ENCODE results near the gene ORM1. TPM values are rescaled to one million over a fixed set of nuclear protein-coding genes. Genes with fewer than 3 reads are reported as not detected.

ORM1 gene
- total RNA-seq, 1 donor from 2014 or later, result 1.6 TPM

- H3K4me1 ChIP-seq (ENCODE audit: control insufficient read depth in 3 of 3, insufficient read depth in 3 of 3, low read length in 3 of 3), result peaks cover 0 to 2% (median 0%) of the 10 kb centered on the region in 3 donors
- peak overlapping the region in 1 of 3 donors; percentile 16 for H3K9ac ChIP-seq (ENCODE audit: low read depth in 1 of 3, low read length in 3 of 3)
- no peak overlapping the region for H3K4me3 ChIP-seq (ENCODE audit: low read length in 3 of 3)
- H3K27ac ChIP-seq (ENCODE audit: low read depth, low read length), result no peak overlapping the region
- peaks cover 12 to 46% (median 13%) of the 10 kb centered on the region in 3 donors for H3K36me3 ChIP-seq (ENCODE audit: control insufficient read depth in 3 of 3, insufficient read depth in 3 of 3, low read length in 3 of 3)
- no peaks in the 10 kb centered on the region for H3K27me3 ChIP-seq (ENCODE audit: control insufficient read depth in 3 of 3, insufficient read depth in 3 of 3, low read length in 3 of 3)
- H3K9me3 ChIP-seq (ENCODE audit: control insufficient read depth in 3 of 3, low read length in 3 of 3), result no peaks in the 10 kb centered on the region
Observed at GRCh38 chr9:114348261-114348905, 25.5 kb downstream of the ORM1 start.

DNA sequence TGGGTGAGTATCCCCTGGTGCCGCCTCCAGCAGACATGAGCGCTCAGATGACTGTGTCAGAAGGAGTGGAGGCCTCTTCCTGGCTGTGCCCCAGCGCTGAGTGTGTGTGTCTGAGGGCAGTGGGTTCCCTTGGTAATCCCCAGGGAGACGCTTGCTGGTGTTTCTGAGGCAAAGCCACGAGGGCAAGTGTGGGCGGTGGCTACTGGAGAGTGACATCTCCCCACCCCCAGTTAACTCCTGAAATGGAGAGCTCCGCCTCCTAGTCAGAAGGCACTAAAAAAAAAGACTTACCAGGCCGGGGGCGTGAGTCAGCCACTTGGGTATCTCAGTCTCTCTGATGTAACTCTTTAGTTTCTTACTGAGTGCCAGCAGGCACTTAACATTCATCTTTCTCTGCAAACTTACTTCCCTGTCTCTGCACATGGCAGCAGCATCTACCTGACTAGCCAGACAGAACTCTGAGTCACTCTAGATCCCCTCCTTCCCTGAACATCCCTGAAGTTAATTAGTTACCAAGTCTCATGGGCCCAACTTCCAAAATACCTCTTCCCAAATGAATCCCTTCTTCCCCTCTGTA is 26.1 kb downstream of the ORM1 start:
- Histone ChIP-seq H3K27me3 (ENCODE audit: control insufficient read depth in 3 of 3, insufficient read depth in 3 of 3, low read length in 3 of 3) (no peaks in the 10 kb centered on the region), H3K4me3 (ENCODE audit: low read length in 3 of 3) (no peak overlapping the region), H3K4me1 (ENCODE audit: control insufficient read depth in 3 of 3, insufficient read depth in 3 of 3, low read length in 3 of 3) (peaks cover 0 to 2% (median 0%) of the 10 kb centered on the region in 3 donors), H3K27ac (ENCODE audit: low read depth, low read length) (no peak overlapping the region), H3K36me3 (ENCODE audit: control insufficient read depth in 3 of 3, insufficient read depth in 3 of 3, low read length in 3 of 3) (peaks cover 12 to 43% (median 13%) of the 10 kb centered on the region in 3 donors), H3K9me3 (ENCODE audit: control insufficient read depth in 3 of 3, low read length in 3 of 3) (no peaks in the 10 kb centered on the region), H3K9ac (ENCODE audit: low read depth in 1 of 3, low read length in 3 of 3) (no peak overlapping the region)

- peaks cover 12 to 34% (median 13%) of the 10 kb centered on the region in 3 donors for H3K36me3 ChIP-seq (ENCODE audit: control insufficient read depth in 3 of 3, insufficient read depth in 3 of 3, low read length in 3 of 3)
- peaks cover 0 to 2% (median 0%) of the 10 kb centered on the region in 3 donors for H3K4me1 ChIP-seq (ENCODE audit: control insufficient read depth in 3 of 3, insufficient read depth in 3 of 3, low read length in 3 of 3)
- no peak overlapping the region for H3K27ac ChIP-seq (ENCODE audit: low read depth, low read length)
- no peak overlapping the region for H3K9ac ChIP-seq (ENCODE audit: low read depth in 1 of 3, low read length in 3 of 3)
- H3K4me3 ChIP-seq (ENCODE audit: low read length in 3 of 3), result no peak overlapping the region
- H3K27me3 ChIP-seq (ENCODE audit: control insufficient read depth in 3 of 3, insufficient read depth in 3 of 3, low read length in 3 of 3), result no peaks in the 10 kb centered on the region
- no peaks in the 10 kb centered on the region for H3K9me3 ChIP-seq (ENCODE audit: control insufficient read depth in 3 of 3, low read length in 3 of 3)
Observed at GRCh38 chr9:114349713-114350480, 27.0 kb downstream of the ORM1 start.

DNA sequence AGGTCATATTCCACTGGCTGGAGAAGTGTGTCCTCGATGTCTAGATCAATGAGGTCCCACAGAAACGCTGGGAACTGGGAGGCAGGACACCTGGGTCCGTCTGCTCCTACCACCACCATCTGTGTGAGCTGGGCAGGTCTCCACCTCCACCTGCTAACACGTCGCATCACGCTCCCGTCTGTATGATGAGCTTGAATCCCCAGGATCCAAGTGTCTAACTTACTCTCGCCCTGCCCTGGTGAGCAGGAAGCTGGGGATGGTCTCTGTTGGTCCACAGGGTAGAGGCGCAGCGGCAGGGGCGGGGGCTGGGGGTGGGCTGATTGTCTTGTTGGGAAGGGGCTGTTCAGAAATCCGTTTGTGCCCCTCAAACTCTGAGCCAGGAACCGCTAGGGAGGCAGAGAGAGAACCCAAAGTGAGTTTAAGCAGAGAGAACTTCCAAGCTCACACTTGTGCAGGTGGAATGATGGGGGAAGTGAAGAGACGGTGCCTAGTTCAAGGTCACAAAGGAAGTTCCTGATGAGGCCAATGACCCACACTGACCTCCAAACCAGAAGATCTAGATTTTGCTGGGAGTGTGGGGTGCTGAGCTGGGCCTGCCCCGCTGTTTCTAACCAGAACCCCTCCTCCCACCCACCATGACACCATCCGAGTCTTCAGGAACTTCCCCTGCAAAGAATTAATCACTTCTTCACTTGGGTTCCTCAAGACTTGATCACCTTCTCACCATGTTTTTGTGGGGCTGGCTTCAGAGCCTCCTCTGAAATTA is 27.9 kb downstream of the ORM1 start:
- H3K4me3 ChIP-seq (ENCODE audit: low read length in 3 of 3), result no peak overlapping the region
- H3K27ac ChIP-seq (ENCODE audit: low read depth, low read length), result no peak overlapping the region
- no peaks in the 10 kb centered on the region for H3K27me3 ChIP-seq (ENCODE audit: control insufficient read depth in 3 of 3, insufficient read depth in 3 of 3, low read length in 3 of 3)
- no peaks in the 10 kb centered on the region for H3K9me3 ChIP-seq (ENCODE audit: control insufficient read depth in 3 of 3, low read length in 3 of 3)
- H3K9ac ChIP-seq (ENCODE audit: low read depth in 1 of 3, low read length in 3 of 3), result no peak overlapping the region
- peaks cover 11 to 30% (median 13%) of the 10 kb centered on the region in 3 donors for H3K36me3 ChIP-seq (ENCODE audit: control insufficient read depth in 3 of 3, insufficient read depth in 3 of 3, low read length in 3 of 3)
- peaks cover 0 to 2% (median 0%) of the 10 kb centered on the region in 3 donors for H3K4me1 ChIP-seq (ENCODE audit: control insufficient read depth in 3 of 3, insufficient read depth in 3 of 3, low read length in 3 of 3)

DNA sequence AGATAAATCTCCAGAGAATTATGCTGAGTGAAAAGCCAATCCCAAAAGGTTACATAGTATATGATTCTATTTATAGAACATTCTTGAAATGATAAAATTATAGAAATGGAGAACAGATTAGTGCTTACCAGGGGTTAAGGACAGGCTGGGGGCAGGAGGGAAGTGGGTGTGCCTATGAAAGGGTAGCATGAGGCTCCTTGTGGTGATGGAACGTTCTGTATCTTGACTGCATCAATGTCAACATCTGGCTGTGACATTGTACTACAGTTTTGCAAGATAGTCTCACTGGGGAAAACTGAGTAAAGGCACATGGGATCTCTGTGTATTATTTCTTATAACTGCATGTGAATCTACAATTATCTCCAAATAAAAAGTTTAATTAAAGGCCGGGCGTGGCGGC is 29.0 kb downstream of the ORM1 start:
- H3K9me3 ChIP-seq (ENCODE audit: control insufficient read depth in 3 of 3, low read length in 3 of 3), result no peaks in the 10 kb centered on the region
- no peak overlapping the region for H3K4me3 ChIP-seq (ENCODE audit: low read length in 3 of 3)
- H3K9ac ChIP-seq (ENCODE audit: low read depth in 1 of 3, low read length in 3 of 3), result no peak overlapping the region
- peaks cover 0 to 2% (median 0%) of the 10 kb centered on the region in 3 donors for H3K4me1 ChIP-seq (ENCODE audit: control insufficient read depth in 3 of 3, insufficient read depth in 3 of 3, low read length in 3 of 3)
- no peak overlapping the region for H3K27ac ChIP-seq (ENCODE audit: low read depth, low read length)
- H3K27me3 ChIP-seq (ENCODE audit: control insufficient read depth in 3 of 3, insufficient read depth in 3 of 3, low read length in 3 of 3), result no peaks in the 10 kb centered on the region
- H3K36me3 ChIP-seq (ENCODE audit: control insufficient read depth in 3 of 3, insufficient read depth in 3 of 3, low read length in 3 of 3), result peaks cover 7 to 26% (median 8%) of the 10 kb centered on the region in 3 donors

DNA sequence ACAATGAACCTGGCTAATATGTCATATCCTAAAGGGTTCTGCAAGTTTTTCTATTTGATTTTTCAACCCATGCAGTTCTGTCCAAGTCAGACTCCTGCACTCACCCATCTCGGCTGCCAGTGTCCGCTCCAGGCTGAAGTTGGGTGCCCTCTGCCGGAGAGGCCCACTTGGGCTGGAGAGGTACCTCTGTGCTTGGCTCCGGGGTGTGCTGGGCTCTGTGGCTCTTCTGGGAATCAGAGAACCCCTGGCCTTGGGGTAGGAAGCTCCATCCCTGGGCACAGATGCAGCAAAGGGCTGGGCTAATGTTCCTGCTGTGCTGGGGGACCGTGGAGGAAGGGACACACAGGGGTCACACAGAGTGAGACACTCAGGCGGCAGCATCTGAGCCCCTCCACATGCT is 32.9 kb downstream of the ORM1 start:
- Histone ChIP-seq H3K36me3 (ENCODE audit: control insufficient read depth in 3 of 3, insufficient read depth in 3 of 3, low read length in 3 of 3) (peaks cover 16 to 42% (median 18%) of the 10 kb centered on the region in 3 donors), H3K9me3 (ENCODE audit: control insufficient read depth in 3 of 3, low read length in 3 of 3) (no peaks in the 10 kb centered on the region), H3K4me1 (ENCODE audit: control insufficient read depth in 3 of 3, insufficient read depth in 3 of 3, low read length in 3 of 3) (no peaks in the 10 kb centered on the region), H3K9ac (ENCODE audit: low read depth in 1 of 3, low read length in 3 of 3) (no peak overlapping the region), H3K4me3 (ENCODE audit: low read length in 3 of 3) (no peak overlapping the region), H3K27me3 (ENCODE audit: control insufficient read depth in 3 of 3, insufficient read depth in 3 of 3, low read length in 3 of 3) (no peaks in the 10 kb centered on the region), H3K27ac (ENCODE audit: low read depth, low read length) (no peak overlapping the region)

GRCh38 chr9:114356792-114357191 is 33.9 kb downstream of the ORM1 start:
- Histone ChIP-seq H3K4me3 (ENCODE audit: low read length in 3 of 3) (no peak overlapping the region), H3K9me3 (ENCODE audit: control insufficient read depth in 3 of 3, low read length in 3 of 3) (no peaks in the 10 kb centered on the region), H3K27ac (ENCODE audit: low read depth, low read length) (no peak overlapping the region), H3K9ac (ENCODE audit: low read depth in 1 of 3, low read length in 3 of 3) (no peak overlapping the region), H3K27me3 (ENCODE audit: control insufficient read depth in 3 of 3, insufficient read depth in 3 of 3, low read length in 3 of 3) (no peaks in the 10 kb centered on the region), H3K36me3 (ENCODE audit: control insufficient read depth in 3 of 3, insufficient read depth in 3 of 3, low read length in 3 of 3) (peaks cover 20 to 45% (median 23%) of the 10 kb centered on the region in 3 donors), H3K4me1 (ENCODE audit: control insufficient read depth in 3 of 3, insufficient read depth in 3 of 3, low read length in 3 of 3) (no peaks in the 10 kb centered on the region)

GRCh38 chr9:114357360-114357759 is 34.5 kb downstream of the ORM1 start:
- Histone ChIP-seq H3K9me3 (ENCODE audit: control insufficient read depth in 3 of 3, low read length in 3 of 3) (no peaks in the 10 kb centered on the region), H3K27me3 (ENCODE audit: control insufficient read depth in 3 of 3, insufficient read depth in 3 of 3, low read length in 3 of 3) (no peaks in the 10 kb centered on the region), H3K9ac (ENCODE audit: low read depth in 1 of 3, low read length in 3 of 3) (no peak overlapping the region), H3K4me3 (ENCODE audit: low read length in 3 of 3) (no peak overlapping the region), H3K27ac (ENCODE audit: low read depth, low read length) (no peak overlapping the region), H3K36me3 (ENCODE audit: control insufficient read depth in 3 of 3, insufficient read depth in 3 of 3, low read length in 3 of 3) (peaks cover 25 to 49% (median 28%) of the 10 kb centered on the region in 3 donors), H3K4me1 (ENCODE audit: control insufficient read depth in 3 of 3, insufficient read depth in 3 of 3, low read length in 3 of 3) (no peaks in the 10 kb centered on the region)

DNA sequence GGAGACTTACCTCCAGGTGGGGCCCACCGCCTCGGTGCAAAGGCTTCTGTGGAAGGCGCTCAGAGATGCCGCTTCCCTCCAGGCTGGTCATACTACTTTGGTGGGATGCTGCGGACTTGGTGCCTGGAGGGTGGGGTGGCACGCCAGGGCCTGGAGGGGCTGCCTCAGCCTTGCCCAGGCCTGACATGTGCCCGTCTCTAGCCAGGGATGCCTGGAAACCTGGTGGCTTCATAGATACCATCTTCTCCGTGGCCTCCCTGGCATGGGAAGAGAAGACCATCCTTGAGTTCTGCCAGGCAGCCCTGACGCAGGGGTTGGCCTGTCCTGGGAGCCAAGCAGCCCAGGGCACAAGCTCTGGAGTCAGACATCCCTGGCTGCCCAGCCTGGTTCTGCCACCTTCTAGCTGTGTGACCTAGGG is 35.0 kb downstream of the ORM1 start:
- Histone ChIP-seq H3K9me3 (ENCODE audit: control insufficient read depth in 3 of 3, low read length in 3 of 3) (no peaks in the 10 kb centered on the region), H3K27ac (ENCODE audit: low read depth, low read length) (no peak overlapping the region), H3K4me1 (ENCODE audit: control insufficient read depth in 3 of 3, insufficient read depth in 3 of 3, low read length in 3 of 3) (no peaks in the 10 kb centered on the region), H3K27me3 (ENCODE audit: control insufficient read depth in 3 of 3, insufficient read depth in 3 of 3, low read length in 3 of 3) (no peaks in the 10 kb centered on the region), H3K4me3 (ENCODE audit: low read length in 3 of 3) (no peak overlapping the region), H3K36me3 (ENCODE audit: control insufficient read depth in 3 of 3, insufficient read depth in 3 of 3, low read length in 3 of 3) (peaks cover 28 to 51% (median 28%) of the 10 kb centered on the region in 3 donors), H3K9ac (ENCODE audit: low read depth in 1 of 3, low read length in 3 of 3) (no peak overlapping the region)
